GM21423 (cell line): ENCODE results near the gene LPCAT2.

Experiments used
- ATAC-seq: cut with Tn5 transposase; IDR thresholded peaks from one replicate; pipeline ENCODE4 v1.9.1; 2021; ENCODE audit warnings: mild to moderate bottlenecking, moderate library complexity; ENCODE audit not compliant: unreplicated experiment

LPCAT2 gene

DNA sequence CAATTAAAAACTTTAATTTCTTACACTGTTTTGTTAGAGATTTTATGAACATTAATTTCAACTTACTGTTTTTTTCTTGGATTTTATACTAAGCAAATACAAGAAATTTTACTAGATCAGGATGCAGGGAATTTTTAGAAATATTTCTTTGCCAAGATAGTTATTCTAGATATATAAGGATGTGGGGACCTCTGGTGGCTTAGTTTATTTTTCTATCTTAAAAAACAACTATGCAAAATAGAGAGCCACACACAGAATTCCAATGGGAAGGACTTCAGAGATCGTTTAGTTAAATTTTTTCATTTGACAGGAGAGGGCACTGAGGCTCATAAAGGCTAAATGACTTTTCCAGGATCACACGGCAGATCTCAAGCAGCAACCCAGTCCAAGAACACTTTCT, 34.6 kb downstream of the LPCAT2 start:
- ATAC-seq, result no peak

DNA sequence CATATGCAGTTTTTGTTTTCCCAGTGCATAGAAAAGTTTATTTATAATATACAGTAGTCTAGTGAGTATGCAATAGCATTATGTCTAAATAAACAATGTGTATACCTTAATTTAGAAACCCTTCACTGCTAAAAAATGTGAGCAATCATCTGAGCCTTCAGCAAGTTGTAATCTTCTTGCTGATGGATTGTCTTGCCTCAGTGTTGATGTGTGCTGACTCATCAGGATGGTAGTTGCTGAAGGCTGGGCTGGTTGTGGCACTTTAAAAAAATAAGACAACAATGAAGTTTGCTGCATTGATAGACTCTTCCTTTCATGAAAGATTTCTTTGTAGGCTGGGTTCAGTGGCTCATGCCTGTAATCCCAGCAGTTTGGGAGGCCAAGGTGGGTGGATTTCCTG, 43.7 kb downstream of the LPCAT2 start:
- no peak for ATAC-seq

DNA sequence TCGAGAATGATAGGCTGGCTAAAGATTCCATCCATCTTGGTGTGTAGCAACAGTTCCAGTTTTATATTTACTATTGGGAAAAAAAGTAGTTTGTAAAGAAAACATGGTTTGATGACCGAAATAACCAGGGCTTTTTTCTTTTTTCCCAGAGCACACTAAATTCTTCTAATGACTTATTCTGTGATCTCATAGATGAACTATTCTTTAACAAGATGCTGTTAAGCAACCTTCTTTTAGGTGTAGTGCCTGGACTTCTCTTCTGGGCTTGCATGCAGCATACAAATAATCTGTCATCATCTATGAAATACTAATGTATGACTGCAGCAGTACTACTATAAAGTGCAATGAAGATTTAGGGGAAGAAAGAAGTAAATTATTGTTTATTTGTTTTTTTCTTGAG, 46.6 kb downstream of the LPCAT2 start:
- no peak for ATAC-seq

DNA sequence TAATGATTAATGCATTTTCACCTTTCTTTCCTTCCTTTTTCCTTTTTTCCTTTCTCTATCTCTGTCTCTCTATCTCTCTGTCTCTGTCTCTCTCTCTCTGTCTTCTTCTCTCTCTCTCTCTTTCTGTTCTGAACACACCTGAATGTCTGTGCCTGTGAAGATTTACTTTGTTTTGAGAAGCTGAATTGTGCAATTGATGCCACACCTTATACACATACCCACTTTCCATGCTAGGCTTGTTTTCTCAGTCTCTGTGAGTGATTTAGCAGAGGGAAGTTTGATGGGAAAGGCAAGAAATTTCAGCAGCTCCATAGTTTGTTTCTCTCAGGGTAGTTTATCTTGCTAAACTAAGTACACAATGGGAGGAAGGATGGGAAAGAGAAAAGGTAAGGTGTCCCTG, 48.3 kb downstream of the LPCAT2 start:
- no peak for ATAC-seq

DNA sequence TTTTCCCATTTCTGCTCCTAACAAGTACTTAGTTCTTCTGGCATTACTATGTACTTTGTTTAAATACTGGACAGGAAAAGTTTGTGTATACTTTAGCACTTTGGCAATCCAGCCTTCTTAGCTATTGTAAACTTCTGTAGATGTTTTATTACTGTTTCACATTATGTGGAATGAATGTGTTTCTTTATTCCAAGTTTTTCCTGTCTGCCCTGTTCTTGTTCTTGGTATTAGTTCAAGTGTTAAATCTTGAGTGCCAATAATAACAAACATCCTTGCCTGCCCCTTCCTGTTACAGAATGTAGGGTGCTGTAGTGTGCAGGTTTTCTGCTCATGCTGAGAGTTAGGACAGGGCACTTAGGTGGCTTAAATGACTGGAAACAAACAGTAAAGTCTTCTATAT, 50.4 kb downstream of the LPCAT2 start:
- no peak for ATAC-seq

DNA sequence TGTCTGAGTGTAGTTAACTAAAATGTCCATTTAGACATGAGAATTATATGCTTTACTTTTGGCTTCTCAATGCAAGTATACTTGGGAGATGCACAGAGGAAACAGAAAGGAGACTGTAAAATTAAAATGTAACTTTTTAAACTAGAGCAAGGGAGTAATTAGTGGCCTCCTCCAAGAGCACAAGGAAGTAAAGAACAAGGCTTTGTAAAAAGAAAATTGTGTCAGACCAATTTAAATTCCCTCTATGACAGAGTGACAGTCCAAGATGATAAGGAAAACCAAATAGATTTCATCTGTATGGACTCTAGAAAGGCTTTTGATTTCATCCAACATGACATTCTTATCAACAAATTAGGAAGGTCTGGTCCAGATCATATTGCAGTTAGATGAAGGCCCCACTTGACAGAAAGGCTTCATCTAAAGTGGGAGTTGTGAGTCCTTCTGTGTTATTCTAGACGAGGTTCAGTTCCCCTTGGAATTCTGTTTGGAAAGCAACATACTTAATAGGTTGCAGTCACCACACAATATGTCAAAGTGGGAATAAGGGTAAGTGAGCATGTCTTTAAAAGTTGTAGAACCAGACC, 51.2 kb downstream of the LPCAT2 start:
- no peak for ATAC-seq

DNA sequence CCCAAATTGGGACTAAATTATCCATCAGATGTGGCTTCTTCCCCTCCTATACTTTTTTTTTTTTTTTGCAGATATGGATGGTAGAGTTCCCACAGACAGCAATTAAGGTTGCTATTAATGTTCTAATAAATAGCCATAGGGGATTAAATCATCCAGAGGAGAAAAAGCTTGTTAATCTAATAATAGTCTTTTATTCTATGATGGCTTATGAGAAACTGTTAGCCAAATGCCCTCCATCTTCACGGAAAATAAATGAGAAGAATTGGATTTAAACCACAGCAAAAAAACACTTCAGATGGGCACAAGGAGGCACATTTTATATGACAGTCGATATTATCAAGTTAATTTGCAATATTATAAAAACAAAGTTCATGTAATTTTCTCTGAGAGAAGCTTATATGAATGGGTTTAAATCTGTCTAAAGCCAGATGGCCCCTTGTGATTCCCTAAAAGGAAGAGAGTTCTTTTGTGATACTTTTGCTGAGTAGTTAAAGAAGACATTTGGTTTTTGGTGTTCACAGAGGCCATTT, 52.5 kb downstream of the LPCAT2 start:
- ATAC-seq, result no peak

DNA sequence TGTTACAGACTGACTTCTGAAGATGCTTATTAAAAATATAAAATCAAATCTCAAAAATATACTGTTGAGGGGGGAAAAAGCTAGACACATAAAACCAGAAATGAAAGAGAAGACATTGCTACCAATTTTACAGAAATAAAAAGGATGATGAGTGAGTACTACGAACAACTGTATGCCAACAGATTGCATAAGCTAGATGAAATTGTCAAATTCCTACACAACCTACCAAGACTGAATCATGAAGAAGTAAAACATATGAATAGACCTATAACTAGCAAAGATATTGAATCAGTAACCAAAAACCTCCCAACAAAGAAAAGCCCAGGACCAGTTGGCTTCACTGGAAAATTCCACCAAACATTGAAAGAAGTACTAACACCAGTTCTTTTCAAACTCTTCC, 54.1 kb downstream of the LPCAT2 start:
- no peak for ATAC-seq

DNA sequence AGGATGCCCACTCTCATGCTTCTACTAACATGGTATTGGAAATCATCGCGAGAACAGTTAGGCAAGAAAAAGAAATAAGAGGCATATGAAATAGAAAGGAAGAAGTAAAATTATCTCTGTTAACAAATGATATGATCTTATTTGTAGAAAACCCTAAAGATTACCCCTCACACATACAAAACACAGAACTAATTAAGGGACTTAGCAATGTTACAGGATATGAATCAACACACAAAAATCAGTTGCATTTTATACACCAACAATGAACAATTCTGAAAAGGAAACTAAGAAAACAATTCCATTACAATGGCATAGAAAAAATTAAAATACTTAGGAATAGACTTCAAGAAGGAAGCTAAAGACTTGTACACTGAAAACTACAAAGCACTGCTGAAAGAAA, 54.9 kb downstream of the LPCAT2 start:
- no peak for ATAC-seq

DNA sequence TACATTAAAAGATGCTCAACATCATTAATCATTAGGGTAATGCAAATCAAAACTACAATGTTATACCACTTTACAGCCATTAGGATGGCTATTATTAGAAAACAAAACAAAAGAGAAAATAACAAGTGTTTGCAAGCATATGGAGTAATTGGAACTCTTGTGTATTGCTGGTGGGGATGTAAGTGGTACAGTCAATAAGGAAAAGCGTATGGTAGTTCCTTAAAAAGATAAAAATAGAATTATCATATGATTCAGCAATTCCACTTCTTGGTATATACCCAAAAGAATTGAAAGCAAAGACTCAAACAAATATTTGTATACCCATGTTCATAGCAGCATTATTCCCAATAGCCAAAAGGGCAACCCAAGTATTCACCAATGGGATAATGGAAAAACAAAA, 56.2 kb downstream of the LPCAT2 start:
- ATAC-seq, result no peak

DNA sequence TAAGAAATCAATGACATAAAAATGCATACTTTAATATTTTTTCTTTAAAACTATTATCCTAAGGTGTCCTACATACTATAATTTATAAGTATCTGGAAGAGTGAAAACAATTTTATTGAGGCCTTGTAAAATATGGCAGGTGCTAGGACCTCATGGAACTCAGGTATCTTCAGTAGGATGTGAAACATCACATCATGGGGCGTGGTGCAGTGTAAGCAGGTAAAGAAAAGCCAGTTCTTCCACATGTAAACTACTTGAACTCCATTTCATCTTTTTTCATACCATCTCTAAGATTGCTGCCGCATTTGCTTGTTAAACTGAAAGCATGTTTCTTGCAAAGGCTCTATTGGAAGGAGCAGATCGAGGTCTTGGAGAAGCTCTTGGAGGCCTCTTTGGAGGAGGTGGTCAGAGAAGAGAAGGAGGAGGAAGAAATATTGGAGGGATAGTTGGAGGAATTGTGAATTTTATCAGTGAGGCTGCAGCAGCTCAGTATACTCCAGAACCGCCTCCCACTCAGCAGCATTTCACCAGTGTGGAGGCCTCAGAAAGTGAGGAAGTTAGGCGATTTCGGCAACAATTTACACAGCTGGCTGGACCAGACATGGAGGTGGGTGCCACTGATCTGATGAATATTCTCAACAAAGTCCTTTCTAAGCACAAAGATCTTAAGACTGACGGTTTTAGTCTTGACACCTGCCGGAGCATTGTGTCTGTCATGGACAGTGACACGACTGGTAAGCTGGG, 57.7 kb downstream of the LPCAT2 start, which contains the start of gene CAPNS2:
Gene CAPNS2 (plus strand): TSS at position 253 of the 744 bp plus-strand sequence. CDS start 73 bp downstream, at position 326.
- no peak for ATAC-seq

DNA sequence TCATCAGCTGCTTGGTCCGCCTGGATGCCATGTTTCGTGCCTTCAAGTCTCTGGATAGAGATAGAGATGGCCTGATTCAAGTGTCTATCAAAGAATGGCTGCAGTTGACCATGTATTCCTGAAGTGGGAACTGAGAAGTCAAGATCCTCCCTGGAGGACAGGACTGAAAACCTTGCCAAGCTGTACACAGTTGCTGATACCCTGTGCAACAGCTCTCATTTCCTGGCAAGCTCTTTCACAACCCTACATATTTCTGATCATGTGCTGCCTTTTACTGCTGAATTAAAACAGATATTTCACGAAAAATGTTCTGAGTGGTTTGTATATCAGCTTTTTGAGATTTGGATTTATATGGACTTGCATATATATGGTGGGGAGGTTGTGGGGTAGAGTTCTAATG, 58.5 kb downstream of the LPCAT2 start:
- ATAC-seq, result no peak

DNA sequence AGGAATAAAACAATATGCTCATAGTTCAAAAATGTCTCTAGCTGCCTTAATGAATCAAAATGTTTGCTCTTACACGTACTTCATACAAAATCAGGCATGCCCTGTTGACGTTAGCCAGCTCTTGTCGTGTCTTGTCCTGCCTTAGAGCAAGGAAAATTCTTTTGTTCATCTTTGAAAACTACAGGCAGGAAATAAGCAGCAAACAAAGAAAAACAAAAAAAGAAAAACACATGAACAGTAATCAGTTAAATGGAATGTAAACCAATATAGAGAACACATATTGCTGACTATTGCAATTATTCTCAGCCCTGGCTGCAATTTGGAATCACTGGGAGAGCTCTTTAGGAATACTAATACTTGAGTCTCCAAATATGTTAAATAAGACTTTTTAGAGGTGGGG, 59.3 kb downstream of the LPCAT2 start:
- ATAC-seq, result no peak

DNA sequence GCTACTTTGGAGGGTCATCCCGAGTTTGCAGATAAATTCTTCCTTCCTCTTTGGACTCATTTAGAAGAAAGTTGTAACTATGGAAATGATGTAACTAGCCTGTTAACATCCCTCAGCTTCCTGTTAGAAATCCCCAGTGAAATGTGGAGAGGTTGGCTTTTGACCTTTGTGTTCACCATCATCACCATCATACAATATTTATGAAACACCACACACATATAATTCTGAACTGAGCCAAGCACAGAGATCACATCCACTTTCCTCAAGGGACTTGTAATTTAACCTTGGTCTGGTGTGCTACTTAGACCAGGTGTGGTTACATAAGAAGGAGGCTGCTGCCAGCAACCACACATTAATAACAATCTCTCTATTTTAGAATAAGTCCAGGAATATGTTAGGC, 60.2 kb downstream of the LPCAT2 start:
- no peak for ATAC-seq

DNA sequence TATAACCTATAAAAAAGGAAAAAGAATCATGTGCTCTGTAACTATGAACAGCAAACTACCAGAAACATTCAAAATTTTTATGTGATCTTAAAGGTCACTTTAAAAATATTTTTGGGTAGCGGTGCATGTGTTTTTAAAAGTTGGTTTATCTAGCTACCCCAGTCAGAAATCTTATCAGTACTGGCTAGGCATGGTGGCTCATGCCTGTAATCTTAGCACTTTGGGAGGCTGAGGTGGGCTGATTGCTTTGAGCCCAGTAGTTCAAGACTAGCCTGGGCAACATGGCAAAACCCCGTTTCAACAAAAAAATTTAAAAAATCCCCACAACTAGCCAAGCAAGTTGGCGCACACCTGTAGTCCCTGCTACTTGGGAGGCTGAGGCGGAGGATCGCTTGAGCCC, 61.3 kb downstream of the LPCAT2 start:
- no peak for ATAC-seq

DNA sequence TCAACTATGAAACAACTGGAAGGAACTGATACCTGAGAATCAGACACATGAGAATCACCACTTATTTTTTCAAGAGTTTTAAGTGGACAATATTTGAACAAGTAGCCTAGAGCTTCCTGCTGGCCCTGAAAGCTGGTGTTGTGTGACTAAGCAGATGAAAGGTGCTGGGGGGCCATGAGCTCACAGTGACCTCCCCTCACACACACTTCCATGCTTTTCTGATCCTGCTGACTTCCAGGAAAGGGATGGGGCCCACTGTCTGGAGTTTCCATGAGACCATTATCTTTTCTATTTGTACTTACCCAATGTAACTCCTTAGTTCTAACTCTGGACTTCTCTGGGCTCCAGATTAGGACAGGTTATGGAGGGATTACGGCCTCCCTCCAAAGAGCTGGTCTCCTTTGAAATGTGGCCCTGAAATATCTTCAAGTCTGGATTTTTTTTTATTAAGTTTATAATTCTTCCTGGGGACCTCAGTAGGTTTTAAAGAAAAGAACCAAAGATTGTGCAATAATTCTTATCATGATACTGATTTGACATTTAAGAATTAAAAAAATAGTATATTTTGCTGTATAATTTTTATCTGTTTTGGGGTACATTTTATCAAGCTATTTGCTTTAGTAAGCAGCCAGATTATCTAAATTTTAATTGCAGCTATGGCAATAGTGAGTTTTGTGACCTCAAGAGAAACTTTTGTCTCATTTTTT, 62.5 kb downstream of the LPCAT2 start:
- no peak for ATAC-seq

DNA sequence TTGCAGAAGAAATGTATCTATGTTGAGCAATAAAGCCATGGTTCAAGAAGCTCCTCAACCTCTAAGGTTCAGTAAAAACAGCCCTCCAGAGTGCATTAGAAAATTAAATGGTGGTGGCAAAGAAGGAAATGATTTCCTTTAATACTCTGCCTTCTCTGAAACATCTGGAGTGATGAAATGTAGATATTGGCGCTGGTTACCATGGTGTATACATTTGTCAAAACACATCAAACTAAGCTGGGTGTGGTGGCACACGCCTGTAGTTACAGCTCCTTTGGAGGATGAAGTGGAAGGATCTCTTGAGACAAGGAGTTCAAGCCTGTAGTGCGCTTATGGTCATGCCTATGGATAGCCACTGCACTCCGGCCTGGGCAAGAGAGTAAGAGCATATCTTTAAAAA, 63.6 kb downstream of the LPCAT2 start:
- ATAC-seq, result no peak

DNA sequence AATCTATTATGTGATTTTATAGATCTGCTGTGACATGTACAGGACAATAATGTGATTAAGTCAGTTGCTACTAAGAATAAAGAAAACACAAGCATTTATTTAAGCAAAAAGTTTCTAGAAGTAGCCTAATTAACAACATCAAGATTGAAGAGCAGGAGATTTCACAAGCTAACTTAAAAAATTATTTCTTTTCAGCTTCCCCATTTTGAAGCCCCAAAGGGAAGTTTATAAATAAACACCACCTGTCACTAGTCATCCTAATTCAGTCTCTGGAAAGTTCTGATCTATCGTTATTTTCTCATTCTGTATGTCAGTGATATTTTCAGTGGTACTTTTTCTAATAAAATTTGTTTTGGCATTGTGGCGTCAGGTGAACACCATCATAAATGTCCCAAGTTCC, 65.9 kb downstream of the LPCAT2 start:
- no peak for ATAC-seq

DNA sequence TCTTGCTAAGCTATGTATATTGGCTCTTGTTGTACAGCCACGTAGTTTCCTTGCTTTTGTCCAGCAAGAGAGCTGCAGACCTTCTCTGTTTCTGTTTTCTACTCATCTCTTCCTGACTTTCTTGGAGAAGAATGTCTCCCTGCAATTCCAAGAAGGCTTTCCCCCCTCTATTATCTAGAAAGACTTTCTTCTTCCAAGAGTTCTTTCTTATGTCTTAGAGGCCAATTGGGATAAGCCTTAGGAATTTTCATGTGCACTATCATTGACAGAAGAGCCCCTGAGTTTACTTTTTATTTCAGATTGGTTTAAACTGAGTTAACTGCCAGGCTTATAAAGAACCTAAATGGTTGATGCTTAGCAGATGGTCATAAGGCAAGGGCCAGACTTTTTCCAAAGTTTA, 66.6 kb downstream of the LPCAT2 start:
- ATAC-seq, result no peak

DNA sequence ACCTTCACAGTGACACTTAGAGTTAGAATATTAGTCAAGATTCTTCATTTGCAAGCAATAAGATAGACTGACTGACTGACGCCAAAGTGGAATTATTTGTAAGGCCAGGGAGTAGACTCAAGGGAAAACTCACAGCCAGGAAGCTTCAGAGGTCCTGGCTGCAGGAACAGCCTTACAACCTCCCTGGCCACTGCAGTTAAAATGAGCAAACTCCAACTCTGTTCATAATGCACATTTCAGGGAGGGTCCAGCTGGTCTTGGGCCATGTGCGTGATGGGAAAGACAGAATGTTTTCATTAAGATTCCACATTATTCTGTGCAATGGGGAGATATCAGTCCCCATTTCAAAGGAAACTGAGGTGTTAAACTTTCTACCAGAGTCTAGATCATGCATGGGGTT, 67.5 kb downstream of the LPCAT2 start:
- no peak for ATAC-seq

DNA sequence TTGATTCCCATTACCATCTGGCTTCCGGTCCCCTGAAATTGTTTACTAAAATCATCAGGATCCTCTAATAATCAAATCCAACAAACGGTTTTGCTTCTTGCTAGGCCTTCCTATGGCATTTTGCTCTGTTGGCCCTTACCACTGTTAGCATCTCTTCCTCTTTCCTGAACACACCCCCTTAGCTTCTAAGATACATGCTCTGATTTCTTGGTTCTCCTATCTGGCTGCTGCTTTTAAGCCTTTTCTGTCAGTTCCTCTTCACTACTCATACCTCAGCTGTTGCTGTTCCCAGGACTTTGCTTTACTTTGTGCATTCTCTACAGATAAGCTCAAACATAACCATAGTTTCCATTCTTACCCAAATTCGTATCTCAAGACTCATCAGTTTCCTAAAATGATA, 69.0 kb downstream of the LPCAT2 start:
- ATAC-seq, result no peak

DNA sequence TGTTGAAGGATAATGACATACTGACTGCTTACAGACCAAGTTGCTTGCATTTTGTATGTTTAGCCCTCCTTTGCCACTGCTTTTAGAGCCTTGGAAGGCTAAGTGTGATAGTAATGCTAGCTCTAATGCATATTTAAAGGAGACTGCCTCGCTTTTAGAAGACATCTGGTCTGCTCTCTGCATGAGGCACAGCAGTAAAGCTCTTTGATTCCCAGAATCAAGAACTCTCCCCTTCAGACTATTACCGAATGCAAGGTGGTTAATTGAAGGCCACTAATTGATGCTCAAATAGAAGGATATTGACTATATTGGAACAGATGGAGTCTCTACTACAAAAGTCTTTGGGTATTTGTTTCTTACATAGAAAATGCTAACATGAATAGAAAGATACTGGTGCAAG, 76.8 kb downstream of the LPCAT2 start:
- ATAC-seq, result no peak
